Gastroesophageal sphincter (tissue), 4 donors: ENCODE measurements around the gene CABP2. TPM values are rescaled to one million over a fixed set of nuclear protein-coding genes. Genes with fewer than 3 reads are reported as not detected.

ENCODE experiments used
- ATAC-seq: fragments of 150-250 bp; one replicate; pipeline ENCODE4 v1.9.1; 2016; ENCODE audit warnings: mild to moderate bottlenecking, moderate library complexity
- H3K27ac ChIP-seq, 4 donors: fragments of 200-600 bp; sonication (generic) in 3 of 4; 1 replicate in 3 of 4; 2 replicates in 1 of 4; pipeline ENCODE4 v1.5.1; 2016 to 2019
- H3K27me3 ChIP-seq: fragments of 200-600 bp; sonication (generic); one replicate; pipeline ENCODE4 v1.5.1; 2019
- H3K36me3 ChIP-seq, 2 donors: fragments of 200-600 bp; sonication (generic); one replicate each; pipeline ENCODE4 v1.5.1; 2019; ENCODE audit warnings: control low read depth in 1 of 2
- H3K4me1 ChIP-seq, 3 donors: fragments of 200-600 bp; sonication (generic); 1 replicate in 2 of 3; 2 replicates in 1 of 3; pipeline ENCODE4 v1.5.1; 2016 to 2019; ENCODE audit warnings: control low read depth in 2 of 3
- H3K4me3 ChIP-seq, 2 donors: fragments of 200-600 bp; sonication (generic); one replicate each; pipeline ENCODE4 v1.5.1; 2019; ENCODE audit warnings: mild to moderate bottlenecking in 1 of 2, moderate library complexity in 1 of 2
- H3K9me3 ChIP-seq, 3 donors: fragments of 200-600 bp; sonication (generic); one replicate each; pipeline ENCODE4 v1.5.1; 2017 to 2019; ENCODE audit warnings: control low read depth in 2 of 3
- EP300 ChIP-seq: sonication (generic); formaldehyde crosslinking; IDR thresholded peaks from one replicate; pipeline ENCODE4 v1.6.1; 2017; ENCODE audit warnings: antibody characterized with exemption, mild to moderate bottlenecking
- POLR2A ChIP-seq, 2 donors: fragments of 450-650 bp; IDR thresholded peaks; one replicate each; pipeline ENCODE4 v1.6.1; 2017; ENCODE audit warnings: antibody characterized with exemption in 2 of 2, mild to moderate bottlenecking in 2 of 2, moderate library complexity in 1 of 2
- POLR2AphosphoS5 ChIP-seq: sonication (generic); formaldehyde crosslinking; IDR thresholded peaks from one replicate; pipeline ENCODE4 v1.6.1; 2017; ENCODE audit warnings: antibody characterized with exemption
- WGBS, 2 donors: methylation state at CpG; one replicate each; pipeline ENCODE4 v1.1.5; 2018; ENCODE audit warnings: low coverage in 1 of 2; 5-methylcytosine and 5-hydroxymethylcytosine counted together
- total RNA-seq, 4 donors: library from RNA; depleted of rRNA; stranded (reverse); fragments of >200 nt; gene quantifications; one replicate each; pipeline ENCODE4 v1.1.0, GENCODE V29; 2016
- TF ChIP-seq, protein P1 (sequence below), 4 experiments: fragments of 200-600 bp in 2 of 4; fragments of 450-650 bp in 2 of 4; sonication (generic) in 1 of 4; IDR thresholded peaks; one replicate each; pipeline ENCODE4 v1.5.1; 2017 to 2019; ENCODE audit warnings: antibody characterized with exemption in 4 of 4, mild to moderate bottlenecking in 2 of 4, moderate library complexity in 2 of 4

Gene CABP2
- total RNA-seq, 4 donors from 2014 or later = not detected

DNA sequence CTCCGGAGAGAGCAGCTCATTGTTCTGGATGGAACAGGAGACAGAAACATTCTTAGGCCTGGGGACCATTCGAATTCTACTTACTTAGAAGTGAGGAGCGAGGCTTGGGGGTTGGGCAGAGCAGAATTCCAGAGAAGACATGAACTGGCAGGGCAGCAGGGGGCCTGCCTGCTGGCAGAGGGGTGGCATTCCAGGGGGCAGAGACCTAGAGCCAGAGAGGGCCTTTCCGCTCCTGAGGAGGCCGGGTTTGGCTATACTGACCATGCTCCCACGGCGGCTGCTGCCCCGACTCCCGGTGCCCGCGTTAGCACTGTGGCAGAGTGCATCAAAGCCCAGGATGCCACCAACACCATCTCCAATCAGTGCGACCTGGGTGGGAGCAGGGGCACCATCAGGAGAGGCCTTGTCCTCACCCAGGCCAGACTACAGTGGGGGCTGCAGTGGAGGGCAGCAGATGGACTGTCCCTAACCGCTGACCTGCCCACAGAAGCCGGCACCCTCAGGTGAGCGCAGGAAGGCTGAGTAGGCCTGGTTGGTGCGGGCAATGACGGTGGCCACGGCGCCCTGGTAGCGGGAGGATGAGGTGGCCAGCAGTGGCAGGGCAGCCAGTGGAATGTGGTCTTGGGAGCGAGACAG is 25.5 kb downstream of the CABP2 start:
- no peaks in the 10 kb centered on the region for H3K4me1 ChIP-seq
- peaks cover 0 to 86% of the 10 kb centered on the region in 2 donors for H3K36me3 ChIP-seq
- ATAC-seq = no peak
- no CpG with 5 or more reads among the region's 21 CpGs for WGBS, 2 donors
- TF ChIP-seq EP300 (no peak), POLR2A (IDR thresholded peaks at IDR 0.05) (no peak)
- TF ChIP-seq, protein P1, sequence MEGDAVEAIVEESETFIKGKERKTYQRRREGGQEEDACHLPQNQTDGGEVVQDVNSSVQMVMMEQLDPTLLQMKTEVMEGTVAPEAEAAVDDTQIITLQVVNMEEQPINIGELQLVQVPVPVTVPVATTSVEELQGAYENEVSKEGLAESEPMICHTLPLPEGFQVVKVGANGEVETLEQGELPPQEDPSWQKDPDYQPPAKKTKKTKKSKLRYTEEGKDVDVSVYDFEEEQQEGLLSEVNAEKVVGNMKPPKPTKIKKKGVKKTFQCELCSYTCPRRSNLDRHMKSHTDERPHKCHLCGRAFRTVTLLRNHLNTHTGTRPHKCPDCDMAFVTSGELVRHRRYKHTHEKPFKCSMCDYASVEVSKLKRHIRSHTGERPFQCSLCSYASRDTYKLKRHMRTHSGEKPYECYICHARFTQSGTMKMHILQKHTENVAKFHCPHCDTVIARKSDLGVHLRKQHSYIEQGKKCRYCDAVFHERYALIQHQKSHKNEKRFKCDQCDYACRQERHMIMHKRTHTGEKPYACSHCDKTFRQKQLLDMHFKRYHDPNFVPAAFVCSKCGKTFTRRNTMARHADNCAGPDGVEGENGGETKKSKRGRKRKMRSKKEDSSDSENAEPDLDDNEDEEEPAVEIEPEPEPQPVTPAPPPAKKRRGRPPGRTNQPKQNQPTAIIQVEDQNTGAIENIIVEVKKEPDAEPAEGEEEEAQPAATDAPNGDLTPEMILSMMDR (IDR thresholded peaks at IDR 0.05) = no peak
- no peak overlapping the region for H3K27ac ChIP-seq
- no peaks in the 10 kb centered on the region for H3K9me3 ChIP-seq
- peaks cover 8% of the 10 kb centered on the region for H3K27me3 ChIP-seq
- no peak overlapping the region for H3K4me3 ChIP-seq

DNA sequence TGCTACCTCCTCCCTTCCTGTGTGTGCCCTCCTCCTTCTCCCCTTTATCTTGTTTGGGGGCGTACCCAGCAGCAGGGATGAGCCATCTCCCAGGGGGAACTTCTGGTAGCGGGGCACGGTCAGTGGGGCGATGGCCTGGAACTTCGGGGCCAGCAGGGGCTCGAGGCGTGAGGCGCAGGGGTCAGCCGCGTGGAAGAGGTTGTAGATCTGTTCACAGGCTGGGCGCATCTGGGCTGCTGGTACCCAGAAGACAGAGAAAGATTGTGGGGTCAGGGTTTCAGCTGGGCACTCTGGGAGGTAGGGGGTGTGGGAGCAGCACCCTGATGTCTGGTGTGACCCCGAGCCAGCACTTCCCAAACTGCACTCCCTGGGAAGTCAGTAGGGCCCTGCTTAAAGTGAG is 27.1 kb downstream of the CABP2 start:
- Histone ChIP-seq H3K27ac (no peak overlapping the region), H3K4me1 (peaks cover 0 to 12% (median 0%) of the 10 kb centered on the region in 3 donors), H3K4me3 (no peak overlapping the region), H3K27me3 (no peaks in the 10 kb centered on the region), H3K9me3 (no peaks in the 10 kb centered on the region), H3K36me3 (peaks cover 0 to 87% of the 10 kb centered on the region in 2 donors)
- no peak for ATAC-seq
- no peak for TF ChIP-seq POLR2A (IDR thresholded peaks at IDR 0.05)
- TF ChIP-seq POLR2AphosphoS5 = no peak
- TF ChIP-seq, protein P1 (IDR thresholded peaks at IDR 0.05) = no peak
- no peak for TF ChIP-seq EP300
- 90 to 100% methylated on average over 1 to 5 of the region's 12 CpGs for WGBS, 2 donors

DNA sequence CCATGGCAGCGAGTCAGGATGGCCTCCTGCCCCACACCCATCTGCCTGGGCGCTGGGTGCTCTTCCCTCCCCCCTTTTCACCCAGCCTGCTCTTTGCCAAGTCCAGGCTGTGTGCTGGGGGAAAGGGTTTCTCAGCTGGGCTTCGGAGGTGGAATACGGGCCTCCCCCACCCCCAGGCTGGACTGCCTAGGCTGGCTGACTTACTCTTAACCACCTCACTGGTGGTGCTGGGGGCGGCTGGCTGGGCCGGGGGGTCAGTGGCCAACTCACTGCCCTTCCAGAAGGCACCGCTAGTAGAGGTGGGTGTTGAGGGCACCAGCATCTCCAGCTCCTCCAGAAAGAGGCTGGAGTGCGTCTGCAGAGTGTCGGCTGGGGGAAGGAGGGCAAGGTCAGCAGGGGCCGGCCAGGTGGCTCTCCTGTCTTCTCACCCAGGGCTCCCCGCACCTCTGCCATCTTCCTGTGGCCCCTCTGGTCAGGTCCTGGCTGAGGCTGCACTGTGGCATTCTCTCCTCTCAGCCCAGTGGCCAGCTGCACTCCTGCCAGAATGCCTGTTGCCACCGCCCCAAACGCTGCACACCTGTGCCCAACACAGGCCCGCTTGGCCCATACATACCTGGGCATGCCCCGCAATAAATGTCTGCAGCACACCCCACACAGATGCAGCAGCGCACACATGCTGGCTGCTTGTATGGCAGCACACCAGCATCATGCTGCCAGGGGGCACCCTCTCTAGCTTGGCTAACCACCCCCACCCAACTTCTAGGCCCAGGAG is 27.8 kb downstream of the CABP2 start:
- no peaks in the 10 kb centered on the region for H3K27me3 ChIP-seq
- peaks cover 0 to 89% of the 10 kb centered on the region in 2 donors for H3K36me3 ChIP-seq
- WGBS, 2 donors = 80% methylated on average over 1 of the region's 16 CpGs; no CpG with 5 or more reads in 1 of the 2 donors
- H3K9me3 ChIP-seq = no peaks in the 10 kb centered on the region
- no peak for TF ChIP-seq POLR2A (IDR thresholded peaks at IDR 0.05)
- no peak for TF ChIP-seq EP300
- TF ChIP-seq, protein P1 (IDR thresholded peaks at IDR 0.05) = no peak
- no peak for TF ChIP-seq POLR2AphosphoS5
- ATAC-seq = no peak
- no peak overlapping the region for H3K27ac ChIP-seq
- no peak overlapping the region for H3K4me3 ChIP-seq
- peaks cover 0 to 19% (median 0%) of the 10 kb centered on the region in 3 donors for H3K4me1 ChIP-seq

DNA sequence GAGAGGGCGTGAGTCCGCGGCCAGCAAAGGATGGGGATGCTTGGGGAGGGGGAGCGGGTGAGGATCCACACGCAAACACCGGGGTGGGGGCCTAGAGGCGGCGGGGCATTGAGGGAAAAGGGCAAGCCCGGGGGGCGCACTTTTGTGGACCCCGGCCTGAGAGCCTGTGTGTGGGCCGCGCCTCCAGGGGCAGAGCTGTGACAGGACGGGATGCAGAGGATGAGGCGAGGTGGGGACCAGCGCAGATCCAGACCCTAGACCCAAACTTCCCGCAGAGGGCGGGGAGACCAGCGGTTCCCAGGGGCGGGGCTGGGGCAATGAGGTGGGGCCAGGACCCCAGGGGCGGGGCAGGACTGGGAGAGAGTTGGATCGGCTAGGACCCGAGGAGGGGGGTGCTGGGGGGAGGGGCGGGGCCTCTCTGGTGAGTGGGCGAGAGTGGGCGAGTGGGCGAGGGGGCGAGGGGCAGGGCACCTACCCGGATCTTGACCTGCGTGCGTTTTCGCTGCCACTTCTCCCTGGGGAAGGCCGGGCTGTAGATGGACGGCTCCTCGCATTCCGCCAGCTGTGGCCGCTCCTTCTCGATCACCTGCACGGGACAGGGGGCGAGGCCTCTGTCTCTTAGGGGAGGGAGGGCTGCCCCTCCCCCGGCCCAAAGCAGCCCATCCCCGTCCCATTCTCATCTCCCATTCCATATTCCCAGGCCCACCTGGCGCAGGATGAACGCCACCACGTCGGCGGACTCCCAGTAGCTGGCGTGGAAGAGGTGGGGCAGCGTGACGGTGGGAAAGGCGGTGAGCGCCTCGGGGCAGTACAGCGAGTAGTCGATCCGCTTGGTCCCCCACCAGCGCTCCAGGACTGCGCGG is 28.6 kb downstream of the CABP2 start:
- H3K4me1 ChIP-seq = peaks cover 0 to 20% (median 0%) of the 10 kb centered on the region in 3 donors
- no peaks in the 10 kb centered on the region for H3K27me3 ChIP-seq
- no peak overlapping the region for H3K27ac ChIP-seq
- TF ChIP-seq POLR2A (IDR thresholded peaks at IDR 0.05) (no peak), POLR2AphosphoS5 (no peak), EP300 (no peak)
- TF ChIP-seq, protein P1 (IDR thresholded peaks at IDR 0.05) = no peak
- peaks cover 0 to 89% of the 10 kb centered on the region in 2 donors for H3K36me3 ChIP-seq
- no peaks in the 10 kb centered on the region for H3K9me3 ChIP-seq
- 85 to 92% methylated on average over 5 to 14 of the region's 59 CpGs for WGBS, 2 donors
- no peak for ATAC-seq
- H3K4me3 ChIP-seq = no peak overlapping the region
